SKM-1 treated with dmso at 0.1 percent for 144 hours (cell line): ENCODE results near the gene HOPX.
"Not testable (repeated sequence)": the region's sequence is repeated elsewhere in the genome, so short reads cannot be mapped to it uniquely, and the experiment has no call there.

Experiments used
- DNase-seq: peaks from one replicate; lab custom pipeline; 2025; ENCODE audit not compliant: unreplicated experiment; lab: John Stamatoyannopoulos, UW

Gene HOPX, protein sequence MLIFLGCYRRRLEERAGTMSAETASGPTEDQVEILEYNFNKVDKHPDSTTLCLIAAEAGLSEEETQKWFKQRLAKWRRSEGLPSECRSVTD

DNA sequence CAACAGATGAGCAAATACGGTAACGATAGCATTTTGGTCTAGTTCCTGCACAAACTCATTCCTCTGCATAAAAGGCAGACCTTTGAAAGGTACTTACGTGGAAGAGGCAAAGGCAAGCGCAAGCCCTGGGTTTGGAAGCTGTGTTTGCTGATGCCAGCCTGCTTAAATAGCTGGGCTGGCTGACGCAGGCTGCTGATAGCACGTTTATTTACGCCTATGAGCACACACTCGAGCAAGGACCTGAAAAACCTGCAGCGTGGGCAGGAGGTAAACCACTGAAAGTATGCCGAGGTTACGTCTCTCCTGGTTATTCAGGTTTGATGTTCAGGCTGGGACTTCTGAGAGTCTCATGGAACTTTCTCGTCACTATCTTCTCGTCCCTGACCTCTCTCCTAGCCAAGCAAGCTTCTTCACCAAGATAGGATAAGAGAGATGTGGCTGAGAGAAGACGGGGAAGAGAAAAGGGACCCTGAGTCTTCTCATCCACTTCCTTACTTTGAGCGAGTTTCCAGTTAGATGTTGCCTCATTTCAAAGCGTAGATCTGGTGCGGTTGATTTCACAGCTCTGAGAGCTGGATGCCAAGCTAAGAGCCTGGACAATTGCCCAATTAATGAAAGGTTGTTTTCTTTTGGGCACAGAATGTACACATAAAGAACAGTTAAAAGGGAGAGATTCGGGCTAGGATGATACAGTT, at the start of gene HOPX:
Gene HOPX, minus strand, starts transcription at position 139 of the 695 bp plus-strand sequence. CDS start 23,480 bp downstream, outside the sequence.
- no peak for DNase-seq

DNA sequence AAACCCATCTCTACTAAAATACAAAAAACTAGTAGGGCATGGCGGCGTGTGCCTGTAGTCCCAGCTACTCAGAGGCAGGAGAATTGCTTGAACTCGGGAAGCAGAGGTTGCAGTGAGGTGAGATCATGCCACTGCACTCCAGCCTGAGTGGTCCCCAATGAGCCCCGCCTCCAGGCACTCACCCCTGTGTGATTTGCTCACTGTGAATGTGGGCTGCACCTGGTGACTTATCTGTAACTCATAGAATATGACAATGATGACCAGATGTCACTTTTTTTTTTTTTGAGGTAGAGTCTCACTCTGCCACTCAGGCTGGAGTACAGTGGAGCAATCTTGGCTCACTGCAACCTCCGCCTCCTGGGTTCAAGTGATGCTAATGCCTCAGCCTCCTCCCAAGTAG, 49.0 kb upstream of the HOPX start:
- DNase-seq = no peak

DNA sequence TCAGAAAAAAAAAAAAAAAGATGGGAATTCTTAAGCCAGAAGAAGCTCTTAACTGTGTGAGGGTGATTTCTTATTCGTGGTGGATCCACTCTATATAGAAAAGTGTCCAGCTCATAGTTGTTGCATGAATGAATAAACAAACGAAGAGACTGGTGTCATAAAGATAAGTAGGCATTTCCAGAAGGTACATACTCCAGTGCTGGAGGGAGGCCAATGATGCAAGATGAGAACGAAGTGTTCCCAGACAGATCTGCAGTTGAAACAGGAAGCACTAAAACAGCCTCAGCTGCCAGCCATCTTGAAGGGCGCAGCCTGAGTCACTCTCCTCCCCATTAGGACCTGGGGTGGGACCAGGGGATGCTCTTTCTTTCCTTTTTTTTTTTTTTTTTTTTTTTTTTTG, 47.4 kb upstream of the HOPX start:
- DNase-seq = no peak

DNA sequence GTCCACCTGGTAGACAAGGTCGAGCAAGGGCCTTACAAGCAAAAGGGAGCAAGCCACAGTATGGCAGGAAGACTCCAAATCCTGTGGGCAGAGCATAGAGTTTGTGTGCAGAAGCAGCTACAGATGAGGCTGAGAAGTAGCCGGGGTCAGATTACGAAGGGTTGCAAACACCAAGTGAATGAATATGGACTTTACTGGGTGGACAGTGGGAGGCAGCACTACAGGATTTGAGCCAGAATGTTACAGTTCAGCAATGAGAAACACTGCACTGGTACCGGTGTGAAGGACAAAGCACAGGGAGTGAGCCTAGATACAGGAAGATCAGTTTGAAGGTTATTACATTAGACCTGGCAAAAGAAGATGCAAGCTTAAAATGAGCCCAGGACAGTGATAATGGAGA, 46.1 kb upstream of the HOPX start:
- DNase-seq = no peak

DNA sequence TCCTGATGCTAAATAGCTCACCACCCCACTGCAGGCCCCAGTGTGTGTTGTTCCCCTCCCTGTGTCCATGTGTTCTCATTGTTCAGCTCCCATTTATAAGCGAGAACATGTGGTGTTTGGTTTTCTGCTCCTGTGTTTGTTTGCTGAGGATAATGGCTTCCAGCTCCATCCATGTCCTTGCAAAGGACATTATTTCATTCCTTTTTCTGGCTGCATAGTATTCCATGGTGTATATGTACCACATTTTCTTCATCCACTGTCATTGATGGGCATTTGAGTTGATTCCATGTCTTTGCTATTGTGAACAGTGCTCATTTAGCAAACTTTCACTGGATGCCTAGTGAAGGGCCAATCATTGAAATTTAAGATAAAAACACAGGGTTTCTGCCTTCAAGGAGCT, 45.5 kb upstream of the HOPX start:
- not testable (repeated sequence) for DNase-seq

DNA sequence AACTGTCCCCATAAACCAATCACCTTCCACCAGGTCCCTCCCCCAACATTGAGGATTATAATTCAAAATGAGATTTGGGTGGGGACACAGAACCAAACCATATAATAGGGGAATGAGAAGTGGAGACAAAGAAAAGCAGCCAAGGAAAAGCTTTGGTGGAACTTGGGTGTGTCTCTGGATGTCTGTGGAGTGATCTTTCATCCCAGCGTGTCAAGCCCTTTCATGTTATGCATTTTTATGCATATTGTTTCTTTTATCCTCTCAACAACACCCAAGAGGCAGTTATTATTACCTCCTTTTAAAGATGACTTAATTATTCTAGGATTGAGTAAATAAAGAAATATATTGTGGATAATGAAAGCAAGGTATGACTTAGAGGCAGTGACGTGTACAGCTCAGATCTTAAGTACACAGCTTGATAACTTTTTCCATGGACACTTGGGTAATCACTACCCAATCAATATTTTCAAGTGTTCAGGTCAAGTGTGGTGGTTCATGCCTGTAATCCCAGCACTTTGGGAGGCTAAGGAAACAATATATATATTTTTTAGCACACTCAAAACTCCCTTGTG, 42.6 kb upstream of the HOPX start:
- DNase-seq = no peak

DNA sequence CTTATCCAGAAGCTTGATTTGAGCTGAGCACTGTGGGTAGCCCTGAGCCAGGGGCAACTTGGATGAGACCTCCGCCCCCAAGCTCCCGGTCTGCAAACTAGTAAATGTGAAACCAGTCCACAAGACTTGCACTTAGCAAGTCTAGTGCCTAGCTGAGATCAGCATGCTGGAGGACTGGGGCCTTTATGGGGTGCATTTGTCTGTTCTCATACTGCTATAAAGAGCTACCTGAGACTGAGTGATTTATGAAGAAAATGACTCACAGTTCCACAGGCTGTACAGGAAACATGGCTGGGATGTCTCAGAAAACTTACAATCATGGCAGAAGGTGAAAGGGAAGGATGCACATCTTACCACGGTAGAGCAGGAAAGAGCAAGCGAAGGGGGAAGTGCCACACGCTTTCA, 42.1 kb upstream of the HOPX start:
- no peak for DNase-seq

DNA sequence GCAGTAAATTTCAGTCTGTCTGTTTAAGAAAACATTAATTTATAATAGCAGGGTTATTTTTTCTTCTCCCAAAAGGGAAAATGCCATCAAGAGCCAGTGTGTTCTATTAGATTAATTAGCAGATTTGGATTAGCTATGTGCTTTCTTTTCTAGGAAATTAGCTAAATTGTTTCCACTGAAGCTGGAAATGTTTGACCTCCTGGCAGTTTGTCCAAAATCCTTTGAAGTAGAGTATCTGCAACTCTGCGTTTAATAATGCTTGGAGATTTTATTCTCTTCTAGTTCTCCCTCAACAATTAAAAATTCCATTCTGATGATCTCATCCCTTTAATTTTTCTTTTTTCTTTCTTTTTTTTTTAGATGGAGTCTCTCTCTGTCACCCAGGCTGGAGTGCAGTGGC, 27.1 kb upstream of the HOPX start:
- no peak for DNase-seq

DNA sequence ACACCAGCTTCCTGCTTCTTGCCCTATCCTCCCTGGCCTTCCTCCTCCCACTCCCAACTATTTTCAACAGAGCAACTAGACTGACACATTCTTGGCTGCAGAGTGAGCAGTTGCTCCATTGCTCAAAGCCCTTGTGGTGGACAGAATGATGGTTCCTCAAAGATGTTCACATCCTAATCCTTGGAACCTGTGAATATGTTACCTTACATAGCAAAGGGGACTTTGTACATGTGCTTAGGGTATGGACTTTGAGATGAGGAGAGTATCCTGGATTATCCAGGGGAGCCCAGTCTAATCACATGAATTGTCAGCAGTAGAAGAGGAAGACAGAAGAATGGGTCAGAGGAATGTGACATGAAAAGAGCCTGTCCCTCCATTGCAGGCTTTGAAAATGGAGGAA, 24.9 kb upstream of the HOPX start:
- no peak for DNase-seq

DNA sequence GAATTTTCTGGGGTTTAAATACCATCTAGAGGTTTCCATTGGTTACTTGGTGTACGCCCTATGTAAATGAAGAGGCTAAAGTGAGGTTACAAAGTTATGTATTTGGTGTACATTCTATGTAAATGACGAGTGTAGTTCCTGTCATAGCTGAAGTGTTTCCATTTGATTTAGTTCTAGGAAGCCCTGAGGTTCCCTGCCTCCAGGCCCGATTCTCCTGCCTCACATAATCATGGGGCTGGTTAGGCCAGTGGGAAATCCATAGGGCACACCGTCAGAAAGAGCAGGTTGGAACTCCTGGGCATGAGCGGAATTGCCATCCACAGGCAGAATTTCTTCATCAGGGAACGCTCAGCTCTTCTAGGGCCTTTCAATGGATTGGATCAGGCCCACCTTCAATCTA, 24.2 kb upstream of the HOPX start:
- DNase-seq = no peak

DNA sequence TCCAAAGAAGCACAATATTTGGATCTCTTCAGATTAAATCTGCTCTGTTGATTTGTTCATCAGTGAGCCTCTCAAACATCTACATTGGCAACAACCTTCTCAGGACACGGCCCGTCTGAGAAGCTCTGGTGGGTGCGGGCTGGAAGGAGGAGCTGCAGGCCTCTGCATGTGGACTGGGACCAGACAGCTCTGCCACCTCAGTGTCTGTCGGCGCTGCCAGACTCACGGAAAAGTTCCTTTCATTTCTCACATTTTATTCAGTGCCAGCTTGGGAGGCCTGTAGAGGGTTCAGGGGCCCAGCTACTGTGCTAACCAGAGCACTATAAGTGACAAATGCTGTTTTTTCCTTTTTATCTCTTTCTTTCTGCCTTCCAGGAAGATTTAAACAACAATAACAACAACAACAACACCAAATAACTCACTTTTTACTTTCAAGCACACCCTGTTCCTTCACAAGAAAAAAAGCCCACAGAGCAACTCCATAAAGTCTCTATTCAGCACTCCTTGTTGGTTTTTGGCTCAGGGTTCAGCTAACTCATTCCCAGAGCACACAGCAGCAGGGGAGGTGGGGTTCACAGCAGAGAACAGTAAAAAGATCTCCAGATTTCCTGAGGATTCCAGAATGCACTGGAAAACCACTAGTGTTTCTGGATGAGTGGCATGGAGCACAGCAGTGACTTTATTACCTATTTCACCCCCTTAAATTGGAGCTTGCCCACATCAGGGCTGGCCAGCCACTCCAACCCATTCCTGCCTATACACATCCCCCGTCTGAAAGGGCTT, 23.2 kb upstream of the HOPX start:
- no peak for DNase-seq

DNA sequence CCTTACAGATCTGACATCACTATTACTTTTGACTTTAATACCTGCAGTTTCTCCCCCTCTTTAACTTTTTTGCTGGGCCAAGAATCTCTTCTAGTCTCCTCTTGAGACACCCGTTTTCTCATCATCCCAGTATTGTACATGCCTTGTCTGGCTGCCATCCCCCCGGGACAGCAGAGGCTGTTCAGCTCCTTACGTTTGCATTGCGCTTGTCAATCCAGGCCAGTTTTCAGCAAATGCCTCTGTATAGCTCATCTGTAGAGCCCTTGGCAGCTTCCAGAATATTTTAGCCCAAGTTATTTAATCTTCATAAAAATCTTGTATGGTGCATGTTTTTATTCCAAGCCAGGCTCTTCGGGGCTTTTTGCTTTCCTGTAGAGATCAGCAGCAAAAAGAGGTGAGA, 22.3 kb upstream of the HOPX start:
- DNase-seq = no peak

DNA sequence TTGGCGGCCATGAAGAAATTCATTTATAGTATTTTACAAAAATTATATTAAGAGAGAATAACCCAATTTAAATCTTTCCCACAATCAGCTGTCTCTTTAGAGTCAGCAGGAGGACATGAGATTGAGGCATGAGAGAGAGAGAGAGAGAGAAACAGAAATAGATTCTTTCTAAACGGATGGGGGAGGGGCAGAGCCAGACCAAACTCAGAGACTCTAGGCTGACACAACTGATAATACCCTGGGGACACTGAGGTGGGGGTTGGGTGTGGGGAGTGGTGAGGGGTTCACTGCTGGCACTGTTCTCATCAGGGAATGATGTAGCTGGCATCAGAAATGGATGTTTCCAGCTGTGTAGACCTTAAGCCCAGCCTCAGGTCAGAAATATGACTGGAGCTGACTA, 20.5 kb upstream of the HOPX start:
- no peak for DNase-seq

DNA sequence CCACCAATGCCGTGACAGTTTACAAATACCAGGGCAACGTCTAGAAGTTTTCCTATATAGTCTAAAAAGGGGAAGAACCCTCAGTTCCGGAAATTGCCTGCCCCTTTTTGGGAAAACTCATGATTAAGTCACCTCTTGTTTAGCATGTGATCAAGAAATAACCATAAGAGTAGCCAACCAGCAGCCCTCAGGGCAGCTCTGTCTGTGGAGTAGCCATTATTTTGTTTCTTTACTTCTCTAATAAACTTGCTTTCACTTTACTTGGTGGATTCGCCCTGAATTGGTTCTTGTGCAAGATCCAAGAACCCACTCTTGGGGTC, 20.0 kb upstream of the HOPX start:
- no peak for DNase-seq

DNA sequence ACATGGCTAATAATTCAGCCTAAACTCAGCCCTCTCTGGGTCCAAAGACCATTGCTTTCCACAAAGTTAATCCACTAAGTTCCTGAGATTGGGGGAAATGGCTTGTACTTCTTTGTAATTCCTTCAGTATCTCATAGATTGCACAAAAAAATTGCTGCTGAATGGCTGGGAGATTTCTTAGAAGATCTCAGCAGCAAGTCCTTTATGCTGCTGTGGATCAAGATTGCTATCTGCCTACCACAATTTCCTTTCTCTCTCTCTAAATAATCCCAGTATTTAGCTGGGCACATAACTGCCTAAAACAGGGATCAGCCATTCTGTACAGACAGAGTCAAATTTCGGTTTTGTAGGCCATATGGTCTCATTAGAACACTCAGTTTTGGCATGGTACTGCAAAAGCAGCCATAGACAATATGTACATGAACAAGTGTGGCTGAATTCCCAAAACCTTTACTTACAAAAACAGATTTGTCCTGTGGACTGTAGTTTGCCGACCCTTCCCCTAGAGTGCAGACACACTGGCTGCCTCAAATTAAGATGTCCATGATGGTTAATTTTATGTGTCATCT, 18.5 kb upstream of the HOPX start:
- DNase-seq = no peak

DNA sequence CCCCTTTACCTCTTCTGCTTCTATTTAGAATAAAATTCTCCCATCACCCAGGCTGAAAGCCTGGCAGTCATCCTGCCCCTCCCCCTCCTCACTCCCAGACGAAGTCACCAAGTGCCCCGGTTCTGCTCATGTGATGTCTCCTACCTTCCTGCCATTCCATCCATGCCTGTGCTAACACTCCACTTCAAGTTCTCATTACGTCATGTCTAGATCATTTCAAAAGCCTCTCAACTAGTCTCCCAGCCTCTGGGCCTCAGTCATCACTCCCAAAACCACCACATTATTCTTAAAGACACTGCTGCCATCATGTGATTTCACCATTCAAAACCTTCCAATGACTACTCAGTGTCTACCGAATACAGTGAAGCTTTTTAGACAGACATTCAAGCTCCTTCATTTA, 17.2 kb upstream of the HOPX start:
- DNase-seq = no peak

DNA sequence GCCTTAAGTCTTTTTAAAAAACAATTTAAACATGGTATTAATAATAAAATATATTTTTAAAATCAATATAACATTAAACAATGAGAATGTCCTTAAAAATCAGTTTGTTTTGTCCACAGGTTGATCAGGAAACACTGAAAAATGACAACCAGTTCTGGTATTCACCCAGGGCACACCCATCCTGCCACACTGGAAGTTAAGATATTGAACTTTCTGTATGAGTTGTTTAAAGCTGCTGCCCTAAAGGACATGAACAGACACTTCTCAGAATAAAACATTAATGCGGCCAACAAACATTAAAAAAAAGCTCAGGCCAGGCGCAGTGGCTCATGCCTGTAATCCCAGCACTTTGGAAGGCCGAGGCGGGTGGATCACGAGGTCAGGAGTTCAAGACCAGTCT, 15.0 kb upstream of the HOPX start:
- no peak for DNase-seq

DNA sequence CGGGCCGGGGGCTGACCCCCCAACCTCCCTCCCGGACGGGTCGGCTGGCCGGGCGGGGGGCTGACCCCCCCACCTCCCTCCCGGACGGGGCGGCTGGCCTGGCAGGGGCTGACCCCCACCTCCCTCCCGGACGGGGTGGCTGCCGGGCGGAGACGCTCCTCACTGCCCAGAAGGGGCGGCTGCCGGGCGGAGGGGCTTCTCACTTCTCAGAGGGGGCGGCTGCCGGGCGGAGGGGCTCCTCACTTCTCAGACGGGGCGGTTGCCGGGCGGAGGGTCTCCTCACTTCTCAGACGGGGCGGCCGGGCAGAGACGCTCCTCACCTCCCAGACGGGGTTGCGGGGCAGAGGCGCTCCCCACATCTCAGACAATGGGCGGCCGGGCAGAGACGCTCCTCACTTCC, 12.4 kb upstream of the HOPX start:
- not testable (repeated sequence) for DNase-seq

DNA sequence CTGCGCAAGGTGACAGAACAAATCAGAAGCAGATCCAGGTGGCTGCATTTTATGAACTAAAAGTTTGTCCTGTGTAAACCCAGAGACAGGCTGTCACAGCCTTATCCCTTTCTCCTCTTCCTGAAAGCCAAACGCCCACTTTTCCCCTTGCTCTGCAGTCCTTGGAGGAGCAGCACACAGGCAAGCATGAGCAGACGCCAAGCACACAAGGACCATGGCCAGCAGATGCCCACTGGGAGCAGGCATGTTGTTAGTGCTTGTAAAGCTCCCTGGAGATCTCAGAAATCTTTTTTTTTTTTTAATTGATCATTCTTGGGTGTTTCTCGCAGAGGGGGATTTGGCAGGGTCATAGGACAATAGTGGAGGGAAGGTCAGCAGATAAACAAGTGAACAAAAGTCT, 11.5 kb upstream of the HOPX start:
- no peak for DNase-seq

DNA sequence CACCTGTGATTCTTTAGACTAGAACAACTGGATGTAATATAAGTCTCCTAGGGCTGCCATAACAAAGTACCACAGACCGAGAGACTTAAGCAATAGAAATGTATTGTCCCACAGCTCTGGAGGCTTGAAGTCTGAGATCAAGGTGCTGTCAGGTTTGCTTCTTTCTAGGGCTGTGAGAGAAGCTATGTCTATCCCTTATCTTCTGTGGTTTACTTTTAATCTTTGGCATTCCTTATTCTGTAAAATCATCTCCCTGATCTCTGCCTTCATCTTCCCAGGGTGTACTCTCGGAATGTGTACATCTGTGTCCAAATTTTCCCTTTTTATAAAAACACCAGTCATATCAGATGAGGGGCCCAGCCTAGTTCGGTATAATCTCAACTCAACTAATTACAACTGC, 10.3 kb upstream of the HOPX start:
- no peak for DNase-seq

DNA sequence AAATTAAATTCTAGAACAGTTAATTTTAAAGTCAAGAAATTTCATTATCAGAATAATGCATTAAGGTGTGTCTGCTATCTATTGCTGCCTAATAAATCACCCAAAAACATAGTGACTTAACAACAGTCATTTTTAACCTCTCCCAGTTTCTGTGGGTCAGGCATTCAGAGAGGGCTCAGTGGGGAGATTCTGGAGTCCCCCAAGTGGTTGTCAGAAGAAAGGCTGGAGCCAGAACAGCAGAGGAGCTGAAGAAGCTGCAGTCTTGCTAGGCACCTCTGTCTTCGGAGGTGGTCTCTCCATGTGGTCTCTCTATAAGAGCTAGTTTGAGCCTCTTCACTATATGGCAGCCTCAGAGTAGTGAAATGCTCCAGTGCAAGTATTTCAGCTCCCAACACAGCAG, 9.3 kb upstream of the HOPX start:
- DNase-seq = no peak
